Subcutaneous adipose tissue (tissue), 4 donors: ENCODE measurements around the gene PHF1. TPM values are rescaled to one million over a fixed set of nuclear protein-coding genes. Genes with fewer than 3 reads are reported as not detected.

Experiments
- CTCF ChIP-seq: fragments of 450-650 bp; IDR thresholded peaks from one replicate; pipeline ENCODE4 v1.5.1; 2016; ENCODE audit warnings: low read depth, mild to moderate bottlenecking, control low read depth, antibody characterized with exemption, moderate library complexity
- total RNA-seq, 4 donors: library from RNA; depleted of rRNA; stranded (reverse); fragments of >200 nt; gene quantifications; one replicate each; pipeline ENCODE4 v1.1.0, GENCODE V29; 2016

The PHF1 gene
- total RNA-seq, 4 donors from 2014 or later = 21.4 to 84.0 (median 48.3) TPM

- TF ChIP-seq CTCF = no peak
Measured at GRCh38 chr6:33415831-33416230, 5.0 kb downstream of the PHF1 start.

GRCh38 chr6:33416386-33417127, 5.7 kb downstream of the PHF1 start:
- TF ChIP-seq CTCF = no peak

- TF ChIP-seq CTCF = no peak
Measured at GRCh38 chr6:33417128-33417902, 6.5 kb downstream of the PHF1 start.

- no peak for TF ChIP-seq CTCF
Measured at GRCh38 chr6:33417903-33418689, 7.3 kb downstream of the PHF1 start, which contains the start of gene CUTA. Gene CUTA (minus strand): TSS chr6:33418107. CDS start chr6:33418000, 107 bp downstream.

GRCh38 chr6:33418690-33419291, 8.0 kb downstream of the PHF1 start:
- TF ChIP-seq CTCF = no peak

GRCh38 chr6:33419580-33420490, 9.0 kb downstream of the PHF1 start, which contains the start of gene SYNGAP1:
Gene SYNGAP1 (plus strand): TSS chr6:33420065. CDS start chr6:33420265, 200 bp downstream.
- no peak for TF ChIP-seq CTCF
